H9 (cell line): Measurements from ENCODE around the gene MEIS2. TPM values are rescaled to one million over a fixed set of nuclear protein-coding genes. Genes with fewer than 3 reads are reported as not detected.

Experiments
- DNase-seq: peaks from one replicate; pipeline ENCODE4 v3.0.0-alpha.2; 2017
- H2AFZ ChIP-seq: one replicate; pipeline ENCODE4 v1.6.1; 2013; ENCODE audit warnings: mild to moderate bottlenecking, low read length, control low read depth, moderate library complexity
- H2AK5ac ChIP-seq: 2 replicates; pipeline ENCODE4 v1.6.1; 2013; ENCODE audit warnings: low read length, control low read depth, mixed read lengths; ENCODE audit not compliant: insufficient read length
- H2BK120ac ChIP-seq: one replicate; pipeline ENCODE4 v1.6.1; 2013; ENCODE audit warnings: low read depth, mild to moderate bottlenecking, low read length, control low read depth, inconsistent platforms; ENCODE audit not compliant: poor library complexity, severe bottlenecking
- H2BK12ac ChIP-seq: 2 replicates; pipeline ENCODE4 v1.6.1; 2013; ENCODE audit warnings: low read length, control low read depth, mixed read lengths, low read depth; ENCODE audit not compliant: insufficient read length
- H2BK15ac ChIP-seq: 2 replicates; pipeline ENCODE4 v1.6.1; 2013; ENCODE audit warnings: low read depth, low read length, control low read depth
- H2BK20ac ChIP-seq: one replicate; pipeline ENCODE4 v1.6.1; 2013; ENCODE audit warnings: low read depth, mild to moderate bottlenecking, low read length, control low read depth, inconsistent platforms; ENCODE audit not compliant: poor library complexity, severe bottlenecking
- H2BK5ac ChIP-seq: 2 replicates; pipeline ENCODE4 v1.6.1; 2013; ENCODE audit warnings: low read length, control low read depth, mixed read lengths; ENCODE audit not compliant: insufficient read length
- H3K14ac ChIP-seq: 2 replicates; pipeline ENCODE4 v1.6.1; 2013; ENCODE audit warnings: low read length, control low read depth; ENCODE audit not compliant: insufficient read depth
- H3K18ac ChIP-seq: 2 replicates; pipeline ENCODE4 v1.6.1; 2013; ENCODE audit warnings: low read depth, mild to moderate bottlenecking, mixed read lengths, low read length, control low read depth; ENCODE audit not compliant: insufficient read length
- H3K23ac ChIP-seq: 2 replicates; pipeline ENCODE4 v1.6.1; 2013; ENCODE audit warnings: low read length, control low read depth, mixed read lengths, low read depth; ENCODE audit not compliant: insufficient read length
- H3K23me2 ChIP-seq: 2 replicates; pipeline ENCODE4 v1.6.1; 2013; ENCODE audit warnings: low read depth, mild to moderate bottlenecking, mixed read lengths, low read length, control low read depth; ENCODE audit not compliant: insufficient read length, poor library complexity, severe bottlenecking
- H3K27ac ChIP-seq: 2 replicates; pipeline ENCODE4 v1.5.1; 2013; ENCODE audit warnings: low read length, control low read depth, mixed read lengths, low read depth; ENCODE audit not compliant: insufficient read length
- H3K27me3 ChIP-seq: 2 replicates; pipeline ENCODE4 v1.6.1; 2013; ENCODE audit warnings: low read length, control low read depth, inconsistent platforms; ENCODE audit not compliant: insufficient read depth
- H3K4ac ChIP-seq: 2 replicates; pipeline ENCODE4 v1.6.1; 2013; ENCODE audit warnings: low read depth, mild to moderate bottlenecking, control low read depth, inconsistent platforms, low read length, moderate library complexity
- H3K4me1 ChIP-seq: 2 replicates; pipeline ENCODE4 v1.6.1; 2013; ENCODE audit warnings: low read length, control low read depth, inconsistent platforms; ENCODE audit not compliant: insufficient read depth
- H3K4me2 ChIP-seq: 2 replicates; pipeline ENCODE4 v1.6.1; 2013; ENCODE audit warnings: low read length, control low read depth, mixed read lengths; ENCODE audit not compliant: insufficient read length, insufficient read depth
- H3K56ac ChIP-seq: 2 replicates; pipeline ENCODE4 v1.6.1; 2013; ENCODE audit warnings: low read depth, mild to moderate bottlenecking, mixed read lengths, low read length, control low read depth; ENCODE audit not compliant: insufficient read length
- H3K79me1 ChIP-seq: 2 replicates; pipeline ENCODE4 v1.6.1; 2013; ENCODE audit warnings: low read depth, mild to moderate bottlenecking, moderate library complexity, low read length, control low read depth, inconsistent platforms; ENCODE audit not compliant: insufficient read depth, poor library complexity, severe bottlenecking
- H3K79me2 ChIP-seq: 2 replicates; pipeline ENCODE4 v1.6.1; 2013; ENCODE audit warnings: low read length, control low read depth, inconsistent platforms; ENCODE audit not compliant: insufficient read depth
- H3K9ac ChIP-seq: 2 replicates; pipeline ENCODE4 v1.6.1; 2013; ENCODE audit warnings: low read length, control low read depth, mixed read lengths; ENCODE audit not compliant: insufficient read length; ENCODE audit errors: extremely low read depth
- H3K9me3 ChIP-seq: one replicate; pipeline ENCODE4 v1.6.1; 2013; ENCODE audit warnings: low read depth, low read length, inconsistent platforms; ENCODE audit not compliant: control insufficient read depth
- H3T11ph ChIP-seq: one replicate; pipeline ENCODE4 v1.6.1; 2013; ENCODE audit warnings: mild to moderate bottlenecking, low read length, control low read depth, inconsistent platforms
- H4K20me1 ChIP-seq: one replicate; pipeline ENCODE4 v1.6.1; 2013; ENCODE audit not compliant: control insufficient read depth, insufficient read length, insufficient read depth
- H4K5ac ChIP-seq: 2 replicates; pipeline ENCODE4 v1.6.1; 2013; ENCODE audit warnings: low read depth, mild to moderate bottlenecking, mixed read lengths, low read length, control low read depth; ENCODE audit not compliant: insufficient read length
- H4K8ac ChIP-seq: replicated peaks from 2 replicates; pipeline ENCODE4 v1.6.1; 2013; ENCODE audit warnings: low read length, control low read depth, mixed read lengths, low read depth; ENCODE audit not compliant: insufficient read length
- H4K91ac ChIP-seq: 2 replicates; pipeline ENCODE4 v1.6.1; 2013; ENCODE audit warnings: low read depth, mild to moderate bottlenecking, moderate library complexity, mixed read lengths, low read length, control low read depth; ENCODE audit not compliant: insufficient read length
- H3K27ac Mint-ChIP-seq, 3 experiments: 2 replicates in 2 of 3; 3 replicates in 1 of 3; pipeline ENCODE4 v1.8.0; 2020 to 2021; ENCODE audit warnings: mixed read lengths in 3 of 3, mild to moderate bottlenecking in 1 of 3, moderate library complexity in 1 of 3
- H3K27me3 Mint-ChIP-seq: 2 replicates; pipeline ENCODE4 v1.8.0; 2021; ENCODE audit warnings: low read depth, mild to moderate bottlenecking, moderate library complexity, mixed read lengths
- H3K36me3 Mint-ChIP-seq, 3 experiments: 2 replicates in 2 of 3; 3 replicates in 1 of 3; pipeline ENCODE4 v1.8.0; 2020 to 2021; ENCODE audit warnings: low read depth in 3 of 3, mixed read lengths in 3 of 3; ENCODE audit not compliant: insufficient read depth in 1 of 3
- H3K4me1 Mint-ChIP-seq, 2 experiments: 2 replicates each; pipeline ENCODE4 v1.8.0; 2020; ENCODE audit warnings: mixed read lengths in 2 of 2
- H3K4me3 Mint-ChIP-seq, 2 experiments: 2 replicates in 1 of 2; 3 replicates in 1 of 2; pipeline ENCODE4 v1.8.0; 2020 to 2021; ENCODE audit warnings: mild to moderate bottlenecking in 2 of 2, mixed read lengths in 2 of 2, moderate library complexity in 1 of 2
- H3K9me3 Mint-ChIP-seq, 2 experiments: 2 replicates in 1 of 2; 3 replicates in 1 of 2; pipeline ENCODE4 v1.8.0; 2020; ENCODE audit warnings: mild to moderate bottlenecking in 2 of 2, mixed read lengths in 2 of 2, moderate library complexity in 1 of 2
- WGBS: extraction: QIAGEN DNeasy Blood & Tissue Kit; methylation state at CpG from one replicate; pipeline ENCODE4 v1.1.7; 2013; ENCODE audit warnings: missing lambda C conversion rate, low lambda C conversion rate, mixed read lengths; ENCODE audit not compliant: insufficient read length; ENCODE audit errors: extremely low coverage; 5-methylcytosine and 5-hydroxymethylcytosine counted together
- total RNA-seq: library from RNA; stranded (reverse); gene quantifications from 2 replicates; pipeline ENCODE4 v1.2.1, GENCODE V29; 2021
- TF ChIP-seq, protein P1 (sequence below): fragments of 200-600 bp; sonication (generic); conservative IDR thresholded peaks from 3 replicates; pipeline ENCODE4 v1.8.0; 2021; ENCODE audit warnings: antibody characterized with exemption, mild to moderate bottlenecking

The MEIS2 gene
- total RNA-seq, 1 experiment from 2014 or later = 0.35 TPM

DNA sequence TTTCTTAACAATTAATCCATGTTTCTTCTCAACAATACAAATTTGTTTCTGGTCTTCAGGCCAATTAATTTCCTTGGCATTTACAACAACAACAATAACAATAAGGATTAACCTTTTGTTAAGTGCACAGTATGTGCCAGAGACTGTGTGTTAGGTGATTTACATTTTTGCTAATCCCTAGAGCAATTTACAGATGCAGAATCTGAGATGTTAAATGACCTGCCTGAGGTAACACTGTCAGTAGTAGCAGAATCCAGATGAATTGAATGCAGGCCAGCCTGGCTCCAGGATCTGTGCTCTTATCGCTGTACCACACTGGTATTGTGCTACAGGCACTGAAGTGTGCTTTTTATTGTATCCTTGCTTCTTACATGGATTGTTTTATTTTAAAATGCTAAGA lies 122.2 kb downstream of the MEIS2 start:
- Histone ChIP-seq H4K91ac (no peak overlapping the region), H3K27me3 (no peaks in the 10 kb centered on the region), H3K9me3 (no peaks in the 10 kb centered on the region), H3K23ac (no peak overlapping the region), H2BK120ac (no peak overlapping the region), H3K79me1 (no peaks in the 10 kb centered on the region), H4K8ac (no peak overlapping the region), H3K23me2 (no peaks in the 10 kb centered on the region), H3K14ac (no peak overlapping the region), H2AK5ac (no peak overlapping the region), H2BK12ac (no peak overlapping the region), H2AFZ (no peak overlapping the region), H3K18ac (no peak overlapping the region), H3K9ac (no peak overlapping the region), H3K27ac (no peak overlapping the region), H3K4ac (no peak overlapping the region), H4K5ac (no peak overlapping the region), H4K20me1 (peaks cover 2% of the 10 kb centered on the region), H3K56ac (no peak overlapping the region), H2BK20ac (no peak overlapping the region), H2BK15ac (no peak overlapping the region), H2BK5ac (no peak overlapping the region), H3K4me2 (no peak overlapping the region), H3K79me2 (no peaks in the 10 kb centered on the region), H3K4me1 (no peaks in the 10 kb centered on the region), H3T11ph (no peak overlapping the region)
- no peak for DNase-seq
- Mint-ChIP-seq H3K4me3 (no peak overlapping the region), H3K27ac (peak overlapping the region in 1 of 3 experiments; percentile 79; a peak in 1 of 7 replicates), H3K4me1 (peaks cover 16 to 22% of the 10 kb centered on the region in 2 experiments), H3K27me3 (no peaks in the 10 kb centered on the region), H3K9me3 (peaks cover 12 to 14% of the 10 kb centered on the region in 2 experiments), H3K36me3 (peaks cover 0 to 21% (median 0%) of the 10 kb centered on the region in 3 experiments; a peak in 4 of 7 replicates)
- WGBS = no CpG with 5 or more reads among the region's 1 CpG
- TF ChIP-seq, protein P1, sequence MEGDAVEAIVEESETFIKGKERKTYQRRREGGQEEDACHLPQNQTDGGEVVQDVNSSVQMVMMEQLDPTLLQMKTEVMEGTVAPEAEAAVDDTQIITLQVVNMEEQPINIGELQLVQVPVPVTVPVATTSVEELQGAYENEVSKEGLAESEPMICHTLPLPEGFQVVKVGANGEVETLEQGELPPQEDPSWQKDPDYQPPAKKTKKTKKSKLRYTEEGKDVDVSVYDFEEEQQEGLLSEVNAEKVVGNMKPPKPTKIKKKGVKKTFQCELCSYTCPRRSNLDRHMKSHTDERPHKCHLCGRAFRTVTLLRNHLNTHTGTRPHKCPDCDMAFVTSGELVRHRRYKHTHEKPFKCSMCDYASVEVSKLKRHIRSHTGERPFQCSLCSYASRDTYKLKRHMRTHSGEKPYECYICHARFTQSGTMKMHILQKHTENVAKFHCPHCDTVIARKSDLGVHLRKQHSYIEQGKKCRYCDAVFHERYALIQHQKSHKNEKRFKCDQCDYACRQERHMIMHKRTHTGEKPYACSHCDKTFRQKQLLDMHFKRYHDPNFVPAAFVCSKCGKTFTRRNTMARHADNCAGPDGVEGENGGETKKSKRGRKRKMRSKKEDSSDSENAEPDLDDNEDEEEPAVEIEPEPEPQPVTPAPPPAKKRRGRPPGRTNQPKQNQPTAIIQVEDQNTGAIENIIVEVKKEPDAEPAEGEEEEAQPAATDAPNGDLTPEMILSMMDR = no peak
